NB4 (cell line): ENCODE results near the gene PRRX2.

ENCODE experiments used
- CTCF ChIP-seq: IDR thresholded peaks from one replicate; pipeline ENCODE4 v1.5.1; 2012; ENCODE audit warnings: low read depth, low read length
- MAX ChIP-seq: IDR thresholded peaks from 2 replicates; pipeline ENCODE4 v1.6.1; 2011; ENCODE audit warnings: low read depth, low read length

GRCh38 chr9:129732100-129732499, 66.7 kb downstream of the PRRX2 start:
- TF ChIP-seq CTCF (no peak), MAX (no peak)
